ENCODE data around the gene FXYD4.

DNA sequence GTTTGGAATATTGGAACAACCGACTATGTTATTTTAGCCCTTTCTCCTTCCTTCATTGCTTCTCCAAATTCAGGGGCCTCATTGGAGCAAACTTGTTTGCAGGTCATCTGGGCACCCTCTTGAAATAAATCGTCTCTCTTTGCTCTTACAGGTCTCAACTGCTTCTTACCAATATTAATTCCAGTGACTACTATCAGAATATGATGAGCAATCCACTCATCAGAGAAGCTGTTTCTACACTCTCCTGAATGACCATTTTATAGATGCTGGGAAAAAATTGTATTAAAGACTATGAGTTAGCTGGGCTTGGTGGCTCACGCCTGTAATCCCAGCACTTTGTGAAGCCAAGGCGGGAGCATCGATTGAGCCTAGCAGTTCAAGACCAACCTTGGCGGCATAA lies 50.1 kb downstream of the FXYD4 start:
- TF ChIP-seq, protein P1, sequence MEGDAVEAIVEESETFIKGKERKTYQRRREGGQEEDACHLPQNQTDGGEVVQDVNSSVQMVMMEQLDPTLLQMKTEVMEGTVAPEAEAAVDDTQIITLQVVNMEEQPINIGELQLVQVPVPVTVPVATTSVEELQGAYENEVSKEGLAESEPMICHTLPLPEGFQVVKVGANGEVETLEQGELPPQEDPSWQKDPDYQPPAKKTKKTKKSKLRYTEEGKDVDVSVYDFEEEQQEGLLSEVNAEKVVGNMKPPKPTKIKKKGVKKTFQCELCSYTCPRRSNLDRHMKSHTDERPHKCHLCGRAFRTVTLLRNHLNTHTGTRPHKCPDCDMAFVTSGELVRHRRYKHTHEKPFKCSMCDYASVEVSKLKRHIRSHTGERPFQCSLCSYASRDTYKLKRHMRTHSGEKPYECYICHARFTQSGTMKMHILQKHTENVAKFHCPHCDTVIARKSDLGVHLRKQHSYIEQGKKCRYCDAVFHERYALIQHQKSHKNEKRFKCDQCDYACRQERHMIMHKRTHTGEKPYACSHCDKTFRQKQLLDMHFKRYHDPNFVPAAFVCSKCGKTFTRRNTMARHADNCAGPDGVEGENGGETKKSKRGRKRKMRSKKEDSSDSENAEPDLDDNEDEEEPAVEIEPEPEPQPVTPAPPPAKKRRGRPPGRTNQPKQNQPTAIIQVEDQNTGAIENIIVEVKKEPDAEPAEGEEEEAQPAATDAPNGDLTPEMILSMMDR (IDR thresholded peaks at IDR 0.05) = no peak
- no peak for TF ChIP-seq POLR2A (IDR thresholded peaks at IDR 0.05)
